T-helper 1 cell treated with Interleukin-12 subunit alpha and Interleukin-12 subunit beta and Interleukin-4 antibody, amounts not matched to agents 30 μg/mL and 1 μg/mL, for 36 hours (primary cell): ENCODE measurements around the gene CALML5.

ENCODE experiments used
- H3K27ac Mint-ChIP-seq: one replicate; pipeline ENCODE4 v1.8.0; 2021; ENCODE audit warnings: mild to moderate bottlenecking, mixed read lengths
- H3K27me3 Mint-ChIP-seq: one replicate; pipeline ENCODE4 v1.8.0; 2021; ENCODE audit warnings: low read depth, mixed read lengths
- H3K36me3 Mint-ChIP-seq: one replicate; pipeline ENCODE4 v1.8.0; 2021; ENCODE audit warnings: low read depth, mixed read lengths
- H3K4me1 Mint-ChIP-seq: one replicate; pipeline ENCODE4 v1.8.0; 2021; ENCODE audit warnings: low read depth, mixed read lengths
- H3K4me3 Mint-ChIP-seq: one replicate; pipeline ENCODE4 v1.8.0; 2021; ENCODE audit warnings: mild to moderate bottlenecking, moderate library complexity, mixed read lengths
- H3K9me3 Mint-ChIP-seq: one replicate; pipeline ENCODE4 v1.8.0; 2021; ENCODE audit warnings: mixed read lengths

The CALML5 gene

GRCh38 chr10:5528989-5529701, 29.8 kb upstream of the CALML5 start:
- Mint-ChIP-seq H3K4me1 (no peaks in the 10 kb centered on the region), H3K9me3 (no peaks in the 10 kb centered on the region), H3K4me3 (no peak overlapping the region), H3K27me3 (no peaks in the 10 kb centered on the region), H3K27ac (no peak overlapping the region), H3K36me3 (no peaks in the 10 kb centered on the region)

DNA sequence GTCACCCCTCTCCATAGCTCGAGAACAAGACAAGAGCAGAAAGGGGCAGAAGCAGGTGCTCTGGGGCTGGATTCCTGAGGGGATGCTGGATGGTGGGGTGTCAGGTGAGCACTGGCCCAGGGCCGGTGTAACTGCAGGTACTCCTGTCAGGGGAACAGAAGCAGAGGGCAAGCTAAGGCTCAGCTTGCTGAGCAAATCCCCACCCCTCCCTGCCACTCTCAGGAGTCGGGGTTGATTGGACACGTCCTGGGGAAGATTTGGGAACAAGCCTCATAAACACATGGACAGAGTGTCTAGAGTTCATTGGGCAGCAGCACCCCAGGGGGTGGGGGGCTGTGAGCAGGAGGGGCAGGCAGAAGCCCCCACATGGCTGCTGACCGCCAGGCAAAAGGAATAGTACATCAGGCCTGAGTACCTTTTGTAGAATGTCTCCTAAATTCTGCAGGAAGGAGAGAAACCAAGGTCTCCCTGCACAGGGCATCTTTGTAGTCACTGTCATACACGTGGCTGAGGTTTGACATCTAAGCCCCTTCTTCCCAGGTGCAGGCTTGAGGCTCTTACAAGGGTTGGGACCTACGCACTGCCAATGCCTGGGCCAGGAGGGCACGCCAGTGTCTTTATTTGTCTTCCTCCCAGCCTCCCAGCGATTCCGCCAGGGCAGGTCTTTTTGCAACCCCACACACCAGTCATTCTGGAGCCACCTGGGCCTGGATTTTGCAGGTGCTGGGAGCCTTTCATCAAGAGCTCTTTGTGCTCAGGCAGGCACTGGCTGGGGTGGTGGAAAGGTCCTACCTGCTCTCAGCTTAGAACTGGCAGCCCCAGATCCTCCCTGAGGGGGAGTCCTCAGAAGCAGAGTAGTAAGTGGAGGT, 28.2 kb upstream of the CALML5 start:
- Mint-ChIP-seq H3K27me3 (no peaks in the 10 kb centered on the region), H3K4me1 (no peaks in the 10 kb centered on the region), H3K27ac (no peak overlapping the region), H3K9me3 (no peaks in the 10 kb centered on the region), H3K36me3 (no peaks in the 10 kb centered on the region), H3K4me3 (no peak overlapping the region)

DNA sequence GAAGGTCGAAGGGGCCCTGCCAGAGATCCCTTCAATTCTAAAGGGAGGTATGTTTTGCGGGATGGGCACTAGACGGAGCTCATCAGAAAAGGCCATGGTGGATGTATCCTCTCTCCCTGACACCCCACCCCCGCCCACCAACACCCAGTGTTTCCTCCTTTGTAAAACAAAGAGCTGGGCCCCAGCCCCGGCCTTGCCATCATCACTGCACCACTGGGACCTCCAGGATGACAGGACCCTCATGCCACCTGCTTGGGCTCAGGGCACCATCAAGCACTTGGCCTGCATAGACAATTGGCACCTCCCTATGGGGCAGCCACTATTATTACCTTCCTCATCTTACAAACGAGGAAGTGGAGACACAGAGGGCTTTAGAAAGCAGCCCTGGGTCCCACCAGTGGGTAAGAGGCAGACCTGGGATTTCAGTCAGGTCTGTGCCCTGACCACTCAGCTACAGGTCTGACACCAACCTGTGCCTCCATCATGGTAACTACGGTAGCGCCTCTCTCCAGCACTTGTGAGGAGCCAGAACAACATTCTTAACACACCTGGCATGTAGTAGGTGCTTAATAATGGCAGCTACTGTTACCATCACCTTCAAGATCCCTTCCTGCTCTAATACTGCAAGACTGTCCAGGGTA, 27.4 kb upstream of the CALML5 start:
- Mint-ChIP-seq H3K4me3 (no peak overlapping the region), H3K27ac (no peak overlapping the region), H3K27me3 (no peaks in the 10 kb centered on the region), H3K36me3 (no peaks in the 10 kb centered on the region), H3K9me3 (no peaks in the 10 kb centered on the region), H3K4me1 (no peaks in the 10 kb centered on the region)

GRCh38 chr10:5525561-5526341, 26.4 kb upstream of the CALML5 start:
- Mint-ChIP-seq H3K36me3 (no peaks in the 10 kb centered on the region), H3K9me3 (no peaks in the 10 kb centered on the region), H3K4me3 (no peak overlapping the region), H3K27me3 (no peaks in the 10 kb centered on the region), H3K4me1 (no peaks in the 10 kb centered on the region), H3K27ac (no peak overlapping the region)

GRCh38 chr10:5524641-5525560, 25.5 kb upstream of the CALML5 start, which contains the start of gene CALML3:
Gene CALML3, plus strand, starts transcription at chr10:5524961. Its CDS starts 125 bp downstream, at chr10:5525086.
- Mint-ChIP-seq H3K4me1 (no peaks in the 10 kb centered on the region), H3K36me3 (no peaks in the 10 kb centered on the region), H3K27ac (no peak within 1 kb of the TSS), H3K4me3 (no peak within 1 kb of the TSS), H3K9me3 (no peaks in the 10 kb centered on the region), H3K27me3 (peaks cover 3% of the 10 kb centered on the region)

DNA sequence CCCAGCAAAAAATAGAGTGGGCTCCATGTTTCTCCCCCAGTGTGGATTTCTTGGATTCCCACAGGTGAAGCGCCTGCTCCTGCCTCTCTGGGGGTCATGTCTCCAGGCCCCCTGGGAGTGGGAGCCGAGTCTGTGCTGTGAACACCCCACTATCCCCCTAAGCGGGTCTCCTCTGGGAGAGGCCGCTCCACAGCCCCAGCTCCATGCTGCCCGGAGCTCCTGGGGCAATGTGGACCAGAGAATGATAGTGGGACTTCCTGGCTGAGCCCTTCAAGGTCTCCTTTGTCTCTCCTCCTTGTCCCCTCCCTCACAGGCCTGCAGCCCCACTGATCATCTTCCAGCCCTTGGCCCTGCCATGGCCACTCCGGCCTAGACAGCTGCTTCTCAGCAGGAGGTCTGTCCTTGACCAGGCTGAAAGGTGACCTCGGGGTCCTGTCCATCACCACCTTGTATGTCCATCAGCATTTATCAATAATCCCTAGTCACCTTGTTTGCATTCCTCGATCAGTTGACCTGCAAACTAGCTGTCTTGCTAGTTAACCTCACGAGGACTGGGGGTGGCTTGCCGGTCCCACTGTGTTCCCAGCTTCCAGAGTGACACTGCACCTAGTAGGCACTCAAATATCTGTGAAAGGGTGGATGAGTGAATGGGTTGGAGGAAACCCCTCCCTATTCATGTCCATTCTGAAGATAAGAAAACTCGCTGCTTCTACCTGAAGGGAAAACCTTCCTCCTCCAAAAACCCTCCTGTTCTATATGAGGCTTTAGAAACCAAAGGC, 24.6 kb upstream of the CALML5 start:
- Mint-ChIP-seq H3K4me1 (no peaks in the 10 kb centered on the region), H3K27me3 (peaks cover 11% of the 10 kb centered on the region), H3K9me3 (no peaks in the 10 kb centered on the region), H3K36me3 (no peaks in the 10 kb centered on the region), H3K27ac (no peak overlapping the region), H3K4me3 (no peak overlapping the region)

GRCh38 chr10:5522913-5523560, 23.7 kb upstream of the CALML5 start:
- Mint-ChIP-seq H3K36me3 (no peaks in the 10 kb centered on the region), H3K27me3 (peaks cover 14% of the 10 kb centered on the region), H3K27ac (no peak overlapping the region), H3K4me3 (no peak overlapping the region), H3K9me3 (no peaks in the 10 kb centered on the region), H3K4me1 (no peaks in the 10 kb centered on the region)

- Mint-ChIP-seq H3K27ac (no peak overlapping the region), H3K36me3 (no peaks in the 10 kb centered on the region), H3K9me3 (no peaks in the 10 kb centered on the region), H3K4me1 (no peaks in the 10 kb centered on the region), H3K27me3 (peaks cover 32% of the 10 kb centered on the region), H3K4me3 (no peak overlapping the region)
Measured at GRCh38 chr10:5519054-5519453, 19.7 kb upstream of the CALML5 start.

GRCh38 chr10:5518143-5518542, 18.8 kb upstream of the CALML5 start:
- H3K4me3 Mint-ChIP-seq = no peak overlapping the region
- H3K9me3 Mint-ChIP-seq = no peaks in the 10 kb centered on the region
- no peak overlapping the region for H3K27ac Mint-ChIP-seq
- H3K36me3 Mint-ChIP-seq = no peaks in the 10 kb centered on the region
- H3K4me1 Mint-ChIP-seq = peaks cover 5% of the 10 kb centered on the region
- peaks cover 34% of the 10 kb centered on the region for H3K27me3 Mint-ChIP-seq

- H3K4me1 Mint-ChIP-seq = peaks cover 5% of the 10 kb centered on the region
- H3K36me3 Mint-ChIP-seq = no peaks in the 10 kb centered on the region
- H3K27me3 Mint-ChIP-seq = peaks cover 35% of the 10 kb centered on the region
- H3K27ac Mint-ChIP-seq = no peak overlapping the region
- no peak overlapping the region for H3K4me3 Mint-ChIP-seq
- H3K9me3 Mint-ChIP-seq = no peaks in the 10 kb centered on the region
Measured at GRCh38 chr10:5517546-5517945, 18.2 kb upstream of the CALML5 start.

DNA sequence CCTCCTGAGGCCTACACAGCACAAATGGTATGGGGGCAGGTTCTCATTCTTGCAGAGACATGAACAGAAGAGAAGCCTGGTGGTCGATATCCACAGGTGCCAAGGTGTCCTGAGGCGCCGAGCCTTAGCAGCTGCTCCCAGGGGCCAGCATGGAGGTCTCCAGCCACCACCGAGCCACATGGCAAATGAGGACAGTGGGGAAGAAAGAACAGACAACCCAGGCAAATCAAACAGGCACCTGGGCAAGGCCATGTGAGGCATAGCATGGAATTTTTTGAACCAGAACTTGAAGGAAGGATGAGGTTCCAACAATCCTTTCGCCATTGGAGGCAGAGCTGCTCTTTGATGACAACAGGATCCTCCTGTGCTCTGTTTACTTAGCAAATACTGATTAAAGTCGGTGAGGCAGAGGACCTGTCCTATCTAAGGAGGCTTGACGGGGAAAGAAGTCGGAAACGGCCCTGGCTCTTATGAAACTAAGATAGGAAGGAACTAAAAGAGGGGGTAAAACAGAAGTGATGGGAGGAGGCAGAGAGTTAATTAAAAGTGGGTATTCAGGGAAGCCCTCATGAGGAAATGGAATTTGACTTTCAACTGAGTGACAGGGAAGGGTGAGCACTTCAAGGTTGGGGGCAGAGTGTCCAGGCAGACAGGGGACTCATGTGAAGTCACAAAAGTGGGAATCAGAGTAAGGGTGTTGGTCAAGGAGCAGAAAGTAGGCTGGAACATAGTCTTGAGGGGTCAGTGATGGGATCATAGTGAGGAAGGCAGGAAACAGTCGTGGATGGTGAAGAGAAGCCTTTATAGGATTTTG, 16.8 kb upstream of the CALML5 start:
- Mint-ChIP-seq H3K36me3 (no peaks in the 10 kb centered on the region), H3K4me3 (no peak overlapping the region), H3K27ac (no peak overlapping the region), H3K9me3 (no peaks in the 10 kb centered on the region), H3K27me3 (peaks cover 35% of the 10 kb centered on the region), H3K4me1 (peaks cover 5% of the 10 kb centered on the region)
